ENCODE data around the gene FKBP5. TPM values are rescaled to one million over a fixed set of nuclear protein-coding genes. Genes with fewer than 3 reads are reported as not detected.

FKBP5 gene
- total and polyA plus RNA-seq, 2 donors (not counting 3 experiments of a cell fraction or from before 2014, with no cell fraction given): 16.7 to 56.8 TPM

GRCh38 chr6:35541836-35542235, 146.9 kb downstream of the FKBP5 start:
- BruUV-seq (replicated peaks): no TSS peak
- Histone ChIP-seq H3K9me1 (replicated peaks; ENCODE audit: control insufficient read depth, extremely low read depth, insufficient read depth, low read length) (no peaks in the 10 kb centered on the region), H3K4me3 (replicated peaks in 1 of 3; ENCODE audit: insufficient read depth in 1 of 3, low read depth in 1 of 3, low read length in 3 of 3) (no peak overlapping the region), H4K20me1 (replicated peaks; ENCODE audit: control insufficient read depth, extremely low read depth, insufficient read depth, low read length) (no peaks in the 10 kb centered on the region), H3K27ac (ENCODE audit: insufficient read depth, low read depth, low read length) (no peak overlapping the region), H3K4me1 (ENCODE audit: control insufficient read depth, extremely low read depth, insufficient read depth, low read length) (no peaks in the 10 kb centered on the region), H3K36me3 (ENCODE audit: control insufficient read depth in 2 of 2, extremely low read depth in 1 of 2, insufficient read depth in 2 of 2, low read length in 2 of 2) (no peaks in the 10 kb centered on the region), H3K27me3 (ENCODE audit: control insufficient read depth in 2 of 2, insufficient read depth in 2 of 2, low read length in 2 of 2) (peaks cover 0 to 1% of the 10 kb centered on the region in 2 experiments), H3K79me2 (ENCODE audit: control insufficient read depth, insufficient read depth, low read length) (no peaks in the 10 kb centered on the region), H3K9me3 (replicated peaks; ENCODE audit: control insufficient read depth, insufficient read depth, low read length) (no peaks in the 10 kb centered on the region), H3K9ac (replicated peaks; ENCODE audit: extremely low read depth, insufficient read depth, low read length) (no peak overlapping the region), H2AFZ (ENCODE audit: low read depth, low read length) (no peak overlapping the region), H3K4me2 (ENCODE audit: insufficient read depth, low read length) (no peak overlapping the region)
- DNase-seq (ENCODE audit: low read depth, low spot score) (no peak), FAIRE-seq (no peak)
- POLR2A ChIA-PET: interaction anchor here (0.9 kb wide), 1 partner anchor 38 kb away, joined by 7 read pairs; no protein-coding TSS in a partner anchor
- intact Hi-C loops (cut with micrococcal nuclease): no loop called here
- dilution Hi-C loops (cut with MboI; ENCODE audit: extremely low pct_ligation_motif_present, low sequenced_read_pairs): no loop called here
- CTCF ChIA-PET: interaction anchor here (1.2 to 5.1 kb wide), 4 partner anchors 10 to 196 kb away, joined by 3 to 31 read pairs (median 6); no protein-coding TSS in a partner anchor
- TF ChIP-seq EZH2 (IDR thresholded peaks at IDR 0.05; ENCODE audit: borderline replicate concordance, low read depth, low read length, severe bottlenecking): no peak
- TF ChIP-seq POLR2AphosphoS5 (IDR thresholded peaks at IDR 0.05; ENCODE audit: insufficient read depth, low read depth, low read length): no peak
- TF ChIP-seq CTCF (IDR thresholded peaks at IDR 0.05; ENCODE audit: extremely low read depth in 1 of 2, insufficient read depth in 1 of 2, low read depth in 1 of 2, low read length in 2 of 2): no peak
- TF ChIP-seq JUN (IDR thresholded peaks at IDR 0.05; ENCODE audit: borderline replicate concordance, insufficient read depth, insufficient read length, low read depth): no peak
- TF ChIP-seq MAX (IDR thresholded peaks at IDR 0.05; ENCODE audit: insufficient read depth, insufficient read length): no peak
- no peak for TF ChIP-seq FOS (IDR thresholded peaks at IDR 0.05; ENCODE audit: borderline replicate concordance, insufficient read depth, low read length)
- TF ChIP-seq MYC (IDR thresholded peaks at IDR 0.05; ENCODE audit: low read depth, low read length): no peak
- no peak for TF ChIP-seq GATA2 (IDR thresholded peaks at IDR 0.05; ENCODE audit: insufficient read depth, insufficient read length, low read depth, low read length)
- TF ChIP-seq POLR2A (IDR thresholded peaks at IDR 0.05; ENCODE audit: low read depth, low read length): no peak
